Activated T-cell treated with anti-CD3 and anti-CD28 coated beads for 24 hours (primary cell): ENCODE data around the gene AKR1B1.

Experiments used
- DNase-seq: peaks from one replicate; pipeline ENCODE4 v3.0.0-alpha.2; 2020; ENCODE audit warnings: low read depth

Gene AKR1B1

GRCh38 chr7:134469622-134470021 is 10.7 kb upstream of the AKR1B1 start:
- DNase-seq = no peak

GRCh38 chr7:134468475-134468874 is 9.6 kb upstream of the AKR1B1 start:
- no peak for DNase-seq

GRCh38 chr7:134468054-134468453 is 9.2 kb upstream of the AKR1B1 start:
- no peak for DNase-seq

GRCh38 chr7:134465491-134465890 is 6.6 kb upstream of the AKR1B1 start:
- DNase-seq = no peak

- no peak for DNase-seq
Observed at GRCh38 chr7:134464496-134464895, 5.6 kb upstream of the AKR1B1 start.

- DNase-seq = no peak
Observed at GRCh38 chr7:134463751-134464150, 4.9 kb upstream of the AKR1B1 start.

- no peak for DNase-seq
Observed at GRCh38 chr7:134462337-134462925, 3.5 kb upstream of the AKR1B1 start.

- no peak for DNase-seq
Observed at GRCh38 chr7:134461916-134462315, 3.0 kb upstream of the AKR1B1 start.

- no peak for DNase-seq
Observed at GRCh38 chr7:134459981-134460380, 1.1 kb upstream of the AKR1B1 start.

- DNase-seq = peak; percentile 40
Observed at GRCh38 chr7:134458341-134458805, 527 bp downstream of the AKR1B1 start.

GRCh38 chr7:134457210-134457609 is 1.7 kb downstream of the AKR1B1 start:
- DNase-seq = no peak

GRCh38 chr7:134454277-134454676 is 4.6 kb downstream of the AKR1B1 start:
- DNase-seq = no peak

GRCh38 chr7:134453518-134453917 is 5.4 kb downstream of the AKR1B1 start:
- DNase-seq = no peak

- no peak for DNase-seq
Observed at GRCh38 chr7:134452991-134453473, 5.9 kb downstream of the AKR1B1 start.

- no peak for DNase-seq
Observed at GRCh38 chr7:134452419-134452838, 6.5 kb downstream of the AKR1B1 start.

- no peak for DNase-seq
Observed at GRCh38 chr7:134451656-134452055, 7.2 kb downstream of the AKR1B1 start.

- no peak for DNase-seq
Observed at GRCh38 chr7:134450294-134451000, 8.5 kb downstream of the AKR1B1 start.

GRCh38 chr7:134449680-134450079 is 9.2 kb downstream of the AKR1B1 start:
- no peak for DNase-seq

- DNase-seq = no peak
Observed at GRCh38 chr7:134448356-134449229, 10.3 kb downstream of the AKR1B1 start.

GRCh38 chr7:134447383-134447782 is 11.5 kb downstream of the AKR1B1 start:
- no peak for DNase-seq

GRCh38 chr7:134446923-134447322 is 12.0 kb downstream of the AKR1B1 start:
- DNase-seq = no peak

- DNase-seq = no peak
Observed at GRCh38 chr7:134446446-134446845, 12.5 kb downstream of the AKR1B1 start.

GRCh38 chr7:134444961-134445315 is 14.0 kb downstream of the AKR1B1 start:
- no peak for DNase-seq
